Endodermal cell (in vitro differentiated cells): Measurements from ENCODE around the gene ABCA7. TPM values are rescaled to one million over a fixed set of nuclear protein-coding genes. Genes with fewer than 3 reads are reported as not detected.

Experiments
- DNase-seq: peaks from one replicate; pipeline ENCODE4 v3.0.0-alpha.2; 2017
- H3K27ac ChIP-seq: 2 replicates; pipeline ENCODE4 v1.5.1; 2013; ENCODE audit warnings: mild to moderate bottlenecking, low read depth, low read length, moderate library complexity
- H3K27me3 ChIP-seq: 2 replicates; pipeline ENCODE4 v1.6.1; 2013; ENCODE audit warnings: mild to moderate bottlenecking, low read length, moderate library complexity; ENCODE audit not compliant: insufficient read depth, control insufficient read depth, poor library complexity, severe bottlenecking
- H3K36me3 ChIP-seq: 2 replicates; pipeline ENCODE4 v1.7.0; 2013; ENCODE audit warnings: mild to moderate bottlenecking, low read length, moderate library complexity; ENCODE audit not compliant: control insufficient read depth, insufficient read depth
- H3K4me1 ChIP-seq: one replicate; pipeline ENCODE4 v1.7.0; 2013; ENCODE audit warnings: low read length; ENCODE audit not compliant: control insufficient read depth, insufficient read depth
- H3K4me3 ChIP-seq: 2 replicates; pipeline ENCODE4 v1.5.1; 2013; ENCODE audit warnings: mild to moderate bottlenecking, low read length, moderate library complexity
- H3K9ac ChIP-seq: 2 replicates; pipeline ENCODE4 v1.6.1; 2013; ENCODE audit warnings: mild to moderate bottlenecking, low read length, moderate library complexity; ENCODE audit not compliant: poor library complexity, severe bottlenecking; ENCODE audit errors: extremely low read depth
- H3K9me3 ChIP-seq: 2 replicates; pipeline ENCODE4 v1.6.1; 2013; ENCODE audit warnings: mild to moderate bottlenecking, low read length, moderate library complexity; ENCODE audit not compliant: control insufficient read depth
- H3K27ac Mint-ChIP-seq: 2 replicates; pipeline ENCODE4 v1.8.0; 2020; ENCODE audit warnings: mixed read lengths
- H3K27me3 Mint-ChIP-seq: 2 replicates; pipeline ENCODE4 v1.8.0; 2021; ENCODE audit warnings: mild to moderate bottlenecking, mixed read lengths; ENCODE audit not compliant: insufficient read depth
- H3K36me3 Mint-ChIP-seq: 2 replicates; pipeline ENCODE4 v1.8.0; 2020; ENCODE audit warnings: low read depth, mixed read lengths
- H3K4me1 Mint-ChIP-seq: 2 replicates; pipeline ENCODE4 v1.8.0; 2020; ENCODE audit warnings: mixed read lengths
- H3K4me3 Mint-ChIP-seq: 2 replicates; pipeline ENCODE4 v1.8.0; 2020; ENCODE audit warnings: mild to moderate bottlenecking, moderate library complexity, mixed read lengths
- H3K9me3 Mint-ChIP-seq: 2 replicates; pipeline ENCODE4 v1.8.0; 2020; ENCODE audit warnings: mild to moderate bottlenecking, mixed read lengths
- WGBS, 2 experiments: methylation state at CpG; one replicate each; pipeline versions ENCODE4 v1.1.5 to v1.1.7; 2013; ENCODE audit warnings: missing lambda C conversion rate in 2 of 2, mixed read lengths in 1 of 2; ENCODE audit not compliant: insufficient coverage in 1 of 2, insufficient read length in 1 of 2; 5-methylcytosine and 5-hydroxymethylcytosine counted together
- total RNA-seq, 2 donors: library from RNA; stranded (reverse); fragmentation: NEBNext Ultra II Directional in 1 of 2; extraction: Animal tissue kit (Norgen Biotek cat#: 25700) in 1 of 2; gene quantifications; 2 replicates in 1 of 2; 3 replicates in 1 of 2; pipeline ENCODE4 v1.2.1, GENCODE V29; 2021
- TF ChIP-seq, protein P1 (sequence below): fragments of 200-600 bp; sonication (generic); conservative IDR thresholded peaks from 2 replicates; pipeline ENCODE4 v1.5.0; 2021; ENCODE audit warnings: antibody characterized with exemption, mild to moderate bottlenecking

Gene ABCA7
- total RNA-seq, 2 donors from 2014 or later: 67.2 to 68.7 TPM

DNA sequence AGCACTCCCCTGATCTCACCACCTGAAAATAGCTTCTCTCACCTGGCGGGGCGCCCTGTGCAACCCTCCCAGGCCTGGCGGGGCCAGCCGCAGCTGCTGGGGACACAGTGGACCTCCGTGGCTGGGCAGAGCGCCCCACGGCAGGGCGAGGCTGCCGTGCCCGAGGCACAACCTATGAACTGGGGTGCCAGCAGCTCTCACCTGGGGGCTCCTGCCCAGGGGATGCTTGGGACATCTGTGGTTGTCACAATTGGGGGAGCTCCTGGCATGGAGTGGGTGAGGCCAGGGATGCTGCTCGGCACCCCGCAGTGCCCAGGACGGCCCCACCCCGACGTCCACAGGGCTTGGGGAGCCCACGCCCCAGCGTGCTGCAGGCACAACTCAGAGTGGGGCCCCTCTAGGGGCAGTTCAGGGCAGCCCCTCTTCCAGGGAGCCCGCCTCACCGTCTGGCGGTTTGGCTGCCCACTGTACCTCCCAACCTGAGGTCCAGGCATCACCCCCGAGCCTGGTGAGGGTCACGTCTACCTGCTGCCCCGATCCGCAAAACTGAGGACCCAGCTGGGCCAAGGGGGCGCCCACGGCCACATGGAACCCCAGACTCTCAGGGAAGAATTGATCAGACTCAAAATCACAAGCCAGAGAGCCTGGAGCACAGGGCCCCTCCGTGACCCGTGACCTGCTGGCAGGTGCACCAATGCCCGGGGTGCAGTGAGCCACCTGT is 24.7 kb upstream of the ABCA7 start:
- Mint-ChIP-seq H3K27ac (no peak overlapping the region), H3K4me1 (peaks cover 7% of the 10 kb centered on the region), H3K36me3 (peaks cover 1% of the 10 kb centered on the region), H3K4me3 (no peak overlapping the region), H3K9me3 (no peaks in the 10 kb centered on the region), H3K27me3 (no peaks in the 10 kb centered on the region)
- no peaks in the 10 kb centered on the region for H3K9me3 ChIP-seq
- no peaks in the 10 kb centered on the region for H3K27me3 ChIP-seq
- H3K9ac ChIP-seq: no peak overlapping the region
- H3K4me1 ChIP-seq: peaks cover 13% of the 10 kb centered on the region
- no peak overlapping the region for H3K27ac ChIP-seq
- peaks cover 17% of the 10 kb centered on the region for H3K36me3 ChIP-seq
- 93% methylated on average over 19 to 29 of the region's 29 CpGs for WGBS, 2 experiments
- TF ChIP-seq, protein P1, sequence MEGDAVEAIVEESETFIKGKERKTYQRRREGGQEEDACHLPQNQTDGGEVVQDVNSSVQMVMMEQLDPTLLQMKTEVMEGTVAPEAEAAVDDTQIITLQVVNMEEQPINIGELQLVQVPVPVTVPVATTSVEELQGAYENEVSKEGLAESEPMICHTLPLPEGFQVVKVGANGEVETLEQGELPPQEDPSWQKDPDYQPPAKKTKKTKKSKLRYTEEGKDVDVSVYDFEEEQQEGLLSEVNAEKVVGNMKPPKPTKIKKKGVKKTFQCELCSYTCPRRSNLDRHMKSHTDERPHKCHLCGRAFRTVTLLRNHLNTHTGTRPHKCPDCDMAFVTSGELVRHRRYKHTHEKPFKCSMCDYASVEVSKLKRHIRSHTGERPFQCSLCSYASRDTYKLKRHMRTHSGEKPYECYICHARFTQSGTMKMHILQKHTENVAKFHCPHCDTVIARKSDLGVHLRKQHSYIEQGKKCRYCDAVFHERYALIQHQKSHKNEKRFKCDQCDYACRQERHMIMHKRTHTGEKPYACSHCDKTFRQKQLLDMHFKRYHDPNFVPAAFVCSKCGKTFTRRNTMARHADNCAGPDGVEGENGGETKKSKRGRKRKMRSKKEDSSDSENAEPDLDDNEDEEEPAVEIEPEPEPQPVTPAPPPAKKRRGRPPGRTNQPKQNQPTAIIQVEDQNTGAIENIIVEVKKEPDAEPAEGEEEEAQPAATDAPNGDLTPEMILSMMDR: no peak
- H3K4me3 ChIP-seq: no peak overlapping the region
- no peak for DNase-seq

DNA sequence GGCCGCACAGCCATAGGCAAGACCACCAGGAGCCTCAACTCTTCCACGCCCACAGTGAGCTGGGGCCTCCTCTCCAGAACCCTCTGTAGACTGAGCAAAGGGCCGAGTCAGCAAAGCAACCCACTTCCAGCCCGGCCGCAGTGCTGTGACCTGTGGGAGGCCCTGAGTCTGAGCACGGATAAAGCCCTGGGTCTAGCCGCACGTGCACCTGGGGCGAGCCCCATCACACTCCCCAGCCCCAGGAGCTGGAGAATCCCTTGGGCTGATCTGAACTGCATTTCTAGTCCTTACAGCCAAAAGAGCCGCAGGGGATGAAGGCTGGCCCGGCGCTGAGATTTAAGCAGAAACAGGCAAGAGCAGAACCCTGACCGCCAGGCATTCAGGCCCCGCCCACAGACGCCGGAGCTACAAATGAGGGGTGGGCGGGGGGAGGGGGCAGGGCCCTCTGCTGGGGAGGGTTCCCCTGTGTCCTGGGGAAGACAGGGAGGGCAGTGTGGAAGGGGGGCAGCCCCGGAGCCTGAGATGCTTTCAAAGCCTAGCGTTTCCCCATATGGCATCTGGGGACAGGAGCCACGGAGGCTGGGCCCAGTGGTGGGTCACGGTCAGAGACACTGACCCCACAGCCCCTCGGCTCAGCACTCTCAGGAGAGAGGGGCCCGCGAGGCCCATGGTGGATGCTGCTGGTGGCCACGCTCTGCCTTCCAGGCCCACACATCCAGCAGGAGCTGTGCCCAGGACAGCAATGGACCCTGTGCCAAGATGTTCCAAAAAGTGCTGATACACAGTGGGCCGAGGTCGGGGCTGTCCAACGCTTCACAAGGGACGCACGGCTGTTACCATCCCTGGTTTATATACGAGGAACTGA is 23.9 kb upstream of the ABCA7 start:
- DNase-seq: no peak
- Mint-ChIP-seq H3K9me3 (no peaks in the 10 kb centered on the region), H3K27me3 (no peaks in the 10 kb centered on the region), H3K27ac (peak overlapping the region; percentile 72), H3K4me3 (no peak overlapping the region), H3K4me1 (peaks cover 7% of the 10 kb centered on the region), H3K36me3 (no peaks in the 10 kb centered on the region)
- TF ChIP-seq, protein P1: no peak
- Histone ChIP-seq H3K4me3 (no peak overlapping the region), H3K9me3 (no peaks in the 10 kb centered on the region), H3K9ac (no peak overlapping the region), H3K27me3 (no peaks in the 10 kb centered on the region), H3K36me3 (peaks cover 17% of the 10 kb centered on the region), H3K27ac (no peak overlapping the region), H3K4me1 (peaks cover 13% of the 10 kb centered on the region)
- 75 to 81% methylated on average over 23 to 31 of the region's 31 CpGs for WGBS, 2 experiments

DNA sequence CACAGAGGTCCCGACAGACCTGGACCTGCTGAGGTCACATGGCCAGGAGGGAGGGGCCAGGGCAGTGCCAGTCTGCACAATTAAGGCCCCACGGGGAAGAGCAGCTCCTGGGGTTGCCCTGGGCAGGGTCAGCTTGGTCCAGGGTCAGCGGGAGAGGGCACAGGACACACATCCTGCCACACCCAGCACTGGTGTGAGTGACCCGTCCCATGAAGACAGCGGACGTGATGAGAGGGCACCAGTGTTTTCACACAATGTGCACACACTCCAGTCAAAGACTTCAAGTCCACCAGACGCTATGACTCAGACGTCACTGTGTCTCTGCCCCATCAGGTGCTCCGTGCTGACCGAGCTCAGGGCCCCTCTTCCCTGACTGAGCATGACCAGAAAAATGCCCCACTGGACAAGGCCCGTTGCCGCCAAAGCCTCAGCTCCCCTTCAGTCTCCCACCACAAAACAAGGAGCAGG is 23.2 kb upstream of the ABCA7 start:
- Mint-ChIP-seq H3K36me3 (no peaks in the 10 kb centered on the region), H3K4me3 (no peak overlapping the region), H3K9me3 (no peaks in the 10 kb centered on the region), H3K4me1 (peaks cover 7% of the 10 kb centered on the region), H3K27ac (peak overlapping the region; percentile 72), H3K27me3 (peaks cover 1% of the 10 kb centered on the region)
- H3K36me3 ChIP-seq: peaks cover 17% of the 10 kb centered on the region
- H3K9ac ChIP-seq: no peak overlapping the region
- no peak overlapping the region for H3K4me3 ChIP-seq
- H3K4me1 ChIP-seq: peaks cover 13% of the 10 kb centered on the region
- TF ChIP-seq, protein P1: no peak
- H3K27me3 ChIP-seq: no peaks in the 10 kb centered on the region
- 69 to 85% methylated on average over 6 to 12 of the region's 12 CpGs for WGBS, 2 experiments
- H3K9me3 ChIP-seq: no peaks in the 10 kb centered on the region
- peak overlapping the region; percentile 38 for H3K27ac ChIP-seq
- no peak for DNase-seq
